ENCODE measurements around the gene KRT4. TPM values are rescaled to one million over a fixed set of nuclear protein-coding genes. Genes with fewer than 3 reads are reported as not detected.

KRT4 gene
- total and polyA plus RNA-seq, 2 experiments from 2014 or later: not detected

- no peaks in the 10 kb centered on the region for H3K4me1 ChIP-seq (ENCODE audit: low read depth)
- H3K27me3 ChIP-seq: no peaks in the 10 kb centered on the region
- no peaks in the 10 kb centered on the region for H3K36me3 ChIP-seq
- no peak for TF ChIP-seq CTCF (IDR thresholded peaks at IDR 0.05; ENCODE audit: low read depth, low read length)
- no peak overlapping the region for H3K27ac ChIP-seq
- no peaks in the 10 kb centered on the region for H3K9me3 ChIP-seq (ENCODE audit: low read depth)
- DNase-seq (ENCODE audit: low read depth in 1 of 2, low spot score in 1 of 2): no peak
- H3K4me3 ChIP-seq: no peak overlapping the region
Observed at GRCh38 chr12:52814710-52815155, 817 bp upstream of the KRT4 start.

GRCh38 chr12:52813203-52813819 lies 605 bp downstream of the KRT4 start:
- Histone ChIP-seq H3K4me3 (no peak overlapping the region), H3K27ac (no peak overlapping the region), H3K36me3 (no peaks in the 10 kb centered on the region), H3K27me3 (peaks cover 6% of the 10 kb centered on the region), H3K4me1 (ENCODE audit: low read depth) (no peaks in the 10 kb centered on the region), H3K9me3 (ENCODE audit: low read depth) (no peaks in the 10 kb centered on the region)
- no peak for DNase-seq (ENCODE audit: low read depth in 1 of 2, low spot score in 1 of 2)
- TF ChIP-seq CTCF (IDR thresholded peaks at IDR 0.05; ENCODE audit: low read depth, low read length): no peak

DNA sequence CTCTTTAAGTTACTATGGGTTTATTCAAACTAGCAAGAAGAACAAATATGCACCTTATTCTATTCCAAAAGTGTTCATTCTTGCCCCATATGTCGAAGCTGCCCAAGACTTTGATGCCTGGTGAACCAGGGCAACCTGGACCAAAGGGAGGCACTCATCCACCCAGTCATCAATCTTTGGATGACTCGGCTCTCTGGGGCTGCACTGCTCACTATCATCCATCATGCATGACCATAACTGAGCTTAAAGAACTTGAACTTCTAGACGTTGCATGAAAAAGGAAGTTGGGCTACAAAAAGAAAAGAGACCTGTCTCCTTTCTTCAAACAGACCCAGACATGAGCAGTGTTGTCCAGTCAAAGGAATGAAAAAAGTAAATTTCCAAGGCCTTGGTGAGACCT lies 1.2 kb downstream of the KRT4 start:
- no peak overlapping the region for H3K4me3 ChIP-seq
- H3K9me3 ChIP-seq (ENCODE audit: low read depth): no peaks in the 10 kb centered on the region
- TF ChIP-seq CTCF (IDR thresholded peaks at IDR 0.05; ENCODE audit: low read depth, low read length): no peak
- peaks cover 6% of the 10 kb centered on the region for H3K27me3 ChIP-seq
- no peak overlapping the region for H3K27ac ChIP-seq
- H3K36me3 ChIP-seq: no peaks in the 10 kb centered on the region
- DNase-seq (ENCODE audit: low read depth in 1 of 2, low spot score in 1 of 2): no peak
- H3K4me1 ChIP-seq (ENCODE audit: low read depth): no peaks in the 10 kb centered on the region

- H3K27ac ChIP-seq: no peak overlapping the region
- H3K36me3 ChIP-seq: no peaks in the 10 kb centered on the region
- no peaks in the 10 kb centered on the region for H3K4me1 ChIP-seq (ENCODE audit: low read depth)
- H3K9me3 ChIP-seq (ENCODE audit: low read depth): no peaks in the 10 kb centered on the region
- DNase-seq (ENCODE audit: low read depth in 1 of 2, low spot score in 1 of 2): no peak
- no peak overlapping the region for H3K4me3 ChIP-seq
- peaks cover 6% of the 10 kb centered on the region for H3K27me3 ChIP-seq
- TF ChIP-seq CTCF (IDR thresholded peaks at IDR 0.05; ENCODE audit: low read depth, low read length): no peak
Observed at GRCh38 chr12:52812073-52812400, 1.9 kb downstream of the KRT4 start.

GRCh38 chr12:52811191-52812072 lies 2.5 kb downstream of the KRT4 start:
- no peak for DNase-seq (ENCODE audit: low read depth in 1 of 2, low spot score in 1 of 2)
- Histone ChIP-seq H3K27me3 (peaks cover 6% of the 10 kb centered on the region), H3K9me3 (ENCODE audit: low read depth) (no peaks in the 10 kb centered on the region), H3K4me3 (no peak overlapping the region), H3K4me1 (ENCODE audit: low read depth) (no peaks in the 10 kb centered on the region), H3K27ac (no peak overlapping the region), H3K36me3 (no peaks in the 10 kb centered on the region)
- TF ChIP-seq CTCF (IDR thresholded peaks at IDR 0.05; ENCODE audit: low read depth, low read length): no peak
